DOHH2 (cell line): ENCODE data around the gene IL12RB2.
A peak's percentile ranks its signal among the peaks of the same experiment; 100 is the strongest.

Experiments
- H3F3A ChIP-seq: fragments of 200-600 bp; sonication (generic), shearing (Covaris generic); 2 replicates; pipeline ENCODE4 v1.6.0; 2016; ENCODE audit warnings: antibody characterized with exemption, mild to moderate bottlenecking; ENCODE audit not compliant: control insufficient read depth, insufficient read depth
- H3K27ac ChIP-seq: fragments of 200-600 bp; sonication (generic); 2 replicates; pipeline ENCODE4 v1.5.1; 2014; ENCODE audit warnings: low read depth, mild to moderate bottlenecking, low read length, moderate library complexity
- H3K27me3 ChIP-seq: fragments of 200-600 bp; sonication (generic); 2 replicates; pipeline ENCODE4 v1.6.1; 2014; ENCODE audit warnings: mild to moderate bottlenecking, low read length, mixed read lengths; ENCODE audit not compliant: control insufficient read depth
- H3K36me3 ChIP-seq: fragments of 200-600 bp; sonication (generic); 2 replicates; pipeline ENCODE4 v1.6.1; 2014; ENCODE audit warnings: mild to moderate bottlenecking, low read length, moderate library complexity, mixed read lengths; ENCODE audit not compliant: control insufficient read depth
- H3K4me1 ChIP-seq: fragments of 200-600 bp; sonication (generic); 2 replicates; pipeline ENCODE4 v1.6.1; 2014; ENCODE audit warnings: mild to moderate bottlenecking, low read length, mixed read lengths; ENCODE audit not compliant: control insufficient read depth
- H3K4me2 ChIP-seq: fragments of 200-600 bp; sonication (generic); 2 replicates; pipeline ENCODE4 v1.6.0; 2014; ENCODE audit warnings: mild to moderate bottlenecking, low read length, moderate library complexity
- H3K4me3 ChIP-seq: fragments of 200-600 bp; sonication (generic); 2 replicates; pipeline ENCODE4 v1.5.1; 2014; ENCODE audit warnings: mild to moderate bottlenecking, low read length, mixed read lengths
- H3K79me2 ChIP-seq: fragments of 200-600 bp; sonication (generic); 2 replicates; pipeline ENCODE4 v1.6.1; 2014; ENCODE audit warnings: mild to moderate bottlenecking, low read length, mixed read lengths; ENCODE audit not compliant: control insufficient read depth
- H3K9me2 ChIP-seq: fragments of 200-600 bp; sonication (generic); replicated peaks from 2 replicates; pipeline ENCODE4 v1.6.1; 2014; ENCODE audit warnings: mild to moderate bottlenecking, low read length, mixed read lengths; ENCODE audit not compliant: control insufficient read depth
- H3K9me3 ChIP-seq: fragments of 200-600 bp; sonication (generic); 2 replicates; pipeline ENCODE4 v1.6.1; 2014; ENCODE audit warnings: antibody characterized with exemption, low read length, mixed read lengths; ENCODE audit not compliant: control insufficient read depth, insufficient read depth
- H4K20me1 ChIP-seq: fragments of 200-600 bp; sonication (generic); 2 replicates; pipeline ENCODE4 v1.6.0; 2014; ENCODE audit warnings: low read depth, mild to moderate bottlenecking, antibody characterized with exemption, low read length, moderate library complexity; ENCODE audit not compliant: control insufficient read depth, insufficient read depth
- EZH2phosphoT487 ChIP-seq: fragments of 200-600 bp; sonication (generic); IDR thresholded peaks from 2 replicates; pipeline ENCODE4 v1.6.1; 2017; ENCODE audit warnings: borderline replicate concordance, mild to moderate bottlenecking, antibody characterized with exemption, low read length, moderate library complexity, mixed read lengths
- TF ChIP-seq, protein P1 (sequence below): fragments of 200-600 bp; sonication (generic); IDR thresholded peaks from one replicate; pipeline ENCODE4 v1.5.1; 2014; ENCODE audit warnings: antibody characterized with exemption, mild to moderate bottlenecking, low read depth, low read length; ENCODE audit not compliant: poor library complexity, severe bottlenecking

IL12RB2 gene

DNA sequence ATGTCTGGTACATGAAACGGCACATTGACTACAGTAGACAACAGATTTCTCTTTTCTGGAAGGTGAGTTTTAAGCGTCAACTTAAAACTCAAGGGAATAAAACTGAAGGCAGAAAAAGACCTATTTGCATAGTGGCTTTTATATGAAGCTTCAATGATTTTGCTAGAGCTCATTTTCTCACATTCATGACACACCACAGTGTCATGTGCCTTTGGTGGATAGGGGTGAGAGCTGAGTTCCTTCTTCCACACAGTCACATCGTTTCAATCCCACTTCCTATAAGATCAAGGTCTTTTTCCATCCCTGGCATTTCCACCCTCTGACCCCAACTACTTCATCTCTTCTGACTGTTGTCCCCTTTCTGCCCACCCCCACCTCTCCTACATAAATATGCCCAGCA lies 31.0 kb downstream of the IL12RB2 start:
- no peak overlapping the region for H3K27ac ChIP-seq
- TF ChIP-seq, protein P1, sequence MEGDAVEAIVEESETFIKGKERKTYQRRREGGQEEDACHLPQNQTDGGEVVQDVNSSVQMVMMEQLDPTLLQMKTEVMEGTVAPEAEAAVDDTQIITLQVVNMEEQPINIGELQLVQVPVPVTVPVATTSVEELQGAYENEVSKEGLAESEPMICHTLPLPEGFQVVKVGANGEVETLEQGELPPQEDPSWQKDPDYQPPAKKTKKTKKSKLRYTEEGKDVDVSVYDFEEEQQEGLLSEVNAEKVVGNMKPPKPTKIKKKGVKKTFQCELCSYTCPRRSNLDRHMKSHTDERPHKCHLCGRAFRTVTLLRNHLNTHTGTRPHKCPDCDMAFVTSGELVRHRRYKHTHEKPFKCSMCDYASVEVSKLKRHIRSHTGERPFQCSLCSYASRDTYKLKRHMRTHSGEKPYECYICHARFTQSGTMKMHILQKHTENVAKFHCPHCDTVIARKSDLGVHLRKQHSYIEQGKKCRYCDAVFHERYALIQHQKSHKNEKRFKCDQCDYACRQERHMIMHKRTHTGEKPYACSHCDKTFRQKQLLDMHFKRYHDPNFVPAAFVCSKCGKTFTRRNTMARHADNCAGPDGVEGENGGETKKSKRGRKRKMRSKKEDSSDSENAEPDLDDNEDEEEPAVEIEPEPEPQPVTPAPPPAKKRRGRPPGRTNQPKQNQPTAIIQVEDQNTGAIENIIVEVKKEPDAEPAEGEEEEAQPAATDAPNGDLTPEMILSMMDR, result no peak
- TF ChIP-seq EZH2phosphoT487, result no peak
- H3K4me3 ChIP-seq, result no peak overlapping the region
- no peaks in the 10 kb centered on the region for H4K20me1 ChIP-seq
- H3K9me2 ChIP-seq, result no peaks in the 10 kb centered on the region
- H3F3A ChIP-seq, result no peaks in the 10 kb centered on the region
- no peaks in the 10 kb centered on the region for H3K9me3 ChIP-seq
- peaks cover 84% of the 10 kb centered on the region for H3K27me3 ChIP-seq
- H3K79me2 ChIP-seq, result no peaks in the 10 kb centered on the region
- peak overlapping the region; percentile 48 for H3K4me2 ChIP-seq
- peaks cover 14% of the 10 kb centered on the region for H3K4me1 ChIP-seq
- no peaks in the 10 kb centered on the region for H3K36me3 ChIP-seq

DNA sequence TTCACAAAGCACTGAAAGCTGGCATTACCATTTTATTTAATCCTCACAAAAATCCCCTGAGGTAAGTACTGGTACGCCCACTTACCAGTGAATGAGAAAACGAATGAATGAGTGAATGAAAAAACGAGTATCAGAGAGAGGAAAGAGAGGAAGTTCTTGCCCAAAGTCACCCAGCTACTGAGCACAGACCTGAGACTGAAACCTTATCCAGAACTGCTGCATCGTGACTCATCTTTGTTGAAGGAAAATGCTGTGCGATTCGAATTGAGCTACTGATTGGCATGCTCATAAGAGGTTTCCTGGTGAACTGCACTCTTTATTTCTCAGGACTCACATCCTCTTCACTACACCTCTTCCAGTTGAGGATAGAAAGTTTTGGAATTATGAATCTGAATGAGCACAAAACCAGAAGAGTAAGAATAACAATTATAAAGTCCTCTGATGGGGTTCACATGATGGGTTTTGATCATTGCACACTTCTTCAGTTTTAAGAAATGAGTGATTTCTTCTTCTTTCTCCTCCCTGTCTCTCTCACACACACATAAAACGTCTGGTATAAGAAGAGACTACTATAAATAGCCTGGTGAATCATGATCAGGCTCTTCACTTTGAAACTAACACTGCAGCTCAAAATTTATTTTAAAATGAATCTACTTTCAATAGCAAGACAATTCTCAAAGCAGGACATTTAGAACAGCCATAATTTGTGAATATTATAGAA lies 32.1 kb downstream of the IL12RB2 start:
- no peaks in the 10 kb centered on the region for H3K36me3 ChIP-seq
- H3K9me2 ChIP-seq, result no peaks in the 10 kb centered on the region
- H4K20me1 ChIP-seq, result no peaks in the 10 kb centered on the region
- H3K9me3 ChIP-seq, result no peaks in the 10 kb centered on the region
- H3K27ac ChIP-seq, result no peak overlapping the region
- TF ChIP-seq, protein P1, result no peak
- no peaks in the 10 kb centered on the region for H3F3A ChIP-seq
- H3K79me2 ChIP-seq, result no peaks in the 10 kb centered on the region
- no peak overlapping the region for H3K4me3 ChIP-seq
- peaks cover 80% of the 10 kb centered on the region for H3K27me3 ChIP-seq
- H3K4me2 ChIP-seq, result no peak overlapping the region
- peaks cover 14% of the 10 kb centered on the region for H3K4me1 ChIP-seq

DNA sequence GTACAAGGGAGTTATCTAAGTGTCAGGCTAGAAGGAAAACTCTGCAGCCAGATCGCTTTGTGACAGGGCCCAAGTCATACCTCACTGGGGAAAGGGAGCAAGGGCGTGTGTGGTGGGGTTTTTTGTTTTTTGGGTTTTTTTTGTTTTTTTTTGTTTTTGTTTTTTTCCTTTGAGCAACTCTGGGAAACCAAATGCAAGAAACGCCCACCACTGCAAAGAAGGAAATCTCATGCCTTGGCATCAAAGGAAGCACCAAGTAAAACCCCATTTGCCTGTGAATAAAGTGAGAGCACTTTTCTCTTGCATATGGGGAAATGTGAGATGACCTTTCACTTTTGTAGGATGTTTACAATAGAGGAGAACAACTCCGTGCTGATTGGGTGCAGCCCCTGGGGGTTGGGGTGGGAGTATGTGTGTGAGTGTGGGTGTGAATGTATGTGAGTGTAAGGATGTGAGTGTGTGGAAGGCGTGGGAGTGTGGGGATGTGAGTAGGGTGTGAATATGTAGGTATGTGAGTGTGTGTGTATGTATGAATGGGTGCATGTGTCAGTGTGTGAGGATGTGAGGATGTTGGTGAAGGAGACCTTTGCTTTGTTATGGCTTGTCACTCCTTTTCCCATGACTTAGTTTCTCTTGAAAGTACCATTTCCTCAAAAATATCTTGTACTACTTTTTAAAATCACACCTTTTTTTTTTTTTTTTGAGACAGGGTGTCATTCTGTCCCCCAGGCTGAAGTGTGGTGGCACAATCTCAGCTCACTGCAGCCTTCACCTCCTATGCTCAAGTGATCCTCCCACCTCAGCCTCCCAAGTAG lies 34.6 kb downstream of the IL12RB2 start:
- TF ChIP-seq, protein P1, result no peak
- Histone ChIP-seq H3K27me3 (peaks cover 68% of the 10 kb centered on the region), H3K9me2 (no peaks in the 10 kb centered on the region), H3K9me3 (no peaks in the 10 kb centered on the region), H3F3A (no peaks in the 10 kb centered on the region), H3K4me1 (peaks cover 14% of the 10 kb centered on the region), H4K20me1 (no peaks in the 10 kb centered on the region), H3K36me3 (no peaks in the 10 kb centered on the region), H3K4me2 (no peak overlapping the region), H3K79me2 (no peaks in the 10 kb centered on the region), H3K4me3 (no peak overlapping the region), H3K27ac (no peak overlapping the region)
